Activated naive CD4-positive, alpha-beta T cell treated with Interleukin-2 at 50 U/mL for 16 hours (primary cell): Measurements from ENCODE around the gene HES6.
"Not testable (repeated sequence)": the region's sequence is repeated elsewhere in the genome, so short reads cannot be mapped to it uniquely, and the experiment has no call there.

Experiments
- DNase-seq: peaks from one replicate; pipeline ENCODE4 v3.0.0-alpha.2; 2020

HES6 gene

GRCh38 chr2:238239863-238240756 is at the start of gene HES6:
TSS of gene HES6 (minus strand) at chr2:238240038. CDS start at chr2:238239905, 133 bp downstream.
- DNase-seq = peak; percentile 79

- no peak for DNase-seq
These were observed 49.7 kb upstream of the HES6 start for GRCh38 chr2:238289574-238289973.

GRCh38 chr2:238288650-238289573 is 49.1 kb upstream of the HES6 start:
- peak; percentile 97 for DNase-seq

- DNase-seq = peak; percentile 32
These were observed 48.2 kb upstream of the HES6 start, which contains the start of gene PER2 for GRCh38 chr2:238287737-238288649. TSS of gene PER2 (minus strand) at chr2:238288610. CDS start at chr2:238277936, 10,674 bp downstream.

- DNase-seq = peak; percentile 59
These were observed 47.3 kb upstream of the HES6 start for GRCh38 chr2:238286987-238287736.

- no peak for DNase-seq
These were observed 46.7 kb upstream of the HES6 start for GRCh38 chr2:238286551-238286950.

- no peak for DNase-seq
These were observed 46.3 kb upstream of the HES6 start for GRCh38 chr2:238286095-238286494.

GRCh38 chr2:238285653-238286082 is 45.8 kb upstream of the HES6 start:
- no peak for DNase-seq

GRCh38 chr2:238284802-238285515 is 45.1 kb upstream of the HES6 start:
- DNase-seq = no peak

GRCh38 chr2:238282861-238283738 is 43.3 kb upstream of the HES6 start:
- DNase-seq = no peak

- DNase-seq = no peak
These were observed 42.1 kb upstream of the HES6 start for GRCh38 chr2:238281826-238282480.

- no peak for DNase-seq
These were observed 40.4 kb upstream of the HES6 start for GRCh38 chr2:238280083-238280825.

GRCh38 chr2:238279324-238279682 is 39.5 kb upstream of the HES6 start:
- DNase-seq = no peak

- no peak for DNase-seq
These were observed 38.9 kb upstream of the HES6 start for GRCh38 chr2:238278626-238279323.

GRCh38 chr2:238277695-238278094 is 37.9 kb upstream of the HES6 start:
- no peak for DNase-seq

- DNase-seq = no peak
These were observed 34.5 kb upstream of the HES6 start for GRCh38 chr2:238274152-238274865.

GRCh38 chr2:238273433-238273832 is 33.6 kb upstream of the HES6 start:
- not testable (repeated sequence) for DNase-seq
